Endodermal cell (in vitro differentiated cells): Measurements from ENCODE around the gene CES2. TPM values are rescaled to one million over a fixed set of nuclear protein-coding genes. Genes with fewer than 3 reads are reported as not detected.
A peak's percentile ranks its signal among the peaks of the same experiment; 100 is the strongest.

Experiments
- DNase-seq: peaks from one replicate; pipeline ENCODE4 v3.0.0-alpha.2; 2017
- H3K27ac ChIP-seq: 2 replicates; pipeline ENCODE4 v1.5.1; 2013; ENCODE audit warnings: mild to moderate bottlenecking, low read depth, low read length, moderate library complexity
- H3K27me3 ChIP-seq: 2 replicates; pipeline ENCODE4 v1.6.1; 2013; ENCODE audit warnings: mild to moderate bottlenecking, low read length, moderate library complexity; ENCODE audit not compliant: insufficient read depth, control insufficient read depth, poor library complexity, severe bottlenecking
- H3K36me3 ChIP-seq: 2 replicates; pipeline ENCODE4 v1.7.0; 2013; ENCODE audit warnings: mild to moderate bottlenecking, low read length, moderate library complexity; ENCODE audit not compliant: control insufficient read depth, insufficient read depth
- H3K4me1 ChIP-seq: one replicate; pipeline ENCODE4 v1.7.0; 2013; ENCODE audit warnings: low read length; ENCODE audit not compliant: control insufficient read depth, insufficient read depth
- H3K4me3 ChIP-seq: 2 replicates; pipeline ENCODE4 v1.5.1; 2013; ENCODE audit warnings: mild to moderate bottlenecking, low read length, moderate library complexity
- H3K9ac ChIP-seq: 2 replicates; pipeline ENCODE4 v1.6.1; 2013; ENCODE audit warnings: mild to moderate bottlenecking, low read length, moderate library complexity; ENCODE audit not compliant: poor library complexity, severe bottlenecking; ENCODE audit errors: extremely low read depth
- H3K9me3 ChIP-seq: 2 replicates; pipeline ENCODE4 v1.6.1; 2013; ENCODE audit warnings: mild to moderate bottlenecking, low read length, moderate library complexity; ENCODE audit not compliant: control insufficient read depth
- H3K27ac Mint-ChIP-seq: 2 replicates; pipeline ENCODE4 v1.8.0; 2020; ENCODE audit warnings: mixed read lengths
- H3K27me3 Mint-ChIP-seq: 2 replicates; pipeline ENCODE4 v1.8.0; 2021; ENCODE audit warnings: mild to moderate bottlenecking, mixed read lengths; ENCODE audit not compliant: insufficient read depth
- H3K36me3 Mint-ChIP-seq: 2 replicates; pipeline ENCODE4 v1.8.0; 2020; ENCODE audit warnings: low read depth, mixed read lengths
- H3K4me1 Mint-ChIP-seq: 2 replicates; pipeline ENCODE4 v1.8.0; 2020; ENCODE audit warnings: mixed read lengths
- H3K4me3 Mint-ChIP-seq: 2 replicates; pipeline ENCODE4 v1.8.0; 2020; ENCODE audit warnings: mild to moderate bottlenecking, moderate library complexity, mixed read lengths
- H3K9me3 Mint-ChIP-seq: 2 replicates; pipeline ENCODE4 v1.8.0; 2020; ENCODE audit warnings: mild to moderate bottlenecking, mixed read lengths
- WGBS, 2 experiments: methylation state at CpG; one replicate each; pipeline versions ENCODE4 v1.1.5 to v1.1.7; 2013; ENCODE audit warnings: missing lambda C conversion rate in 2 of 2, mixed read lengths in 1 of 2; ENCODE audit not compliant: insufficient coverage in 1 of 2, insufficient read length in 1 of 2; 5-methylcytosine and 5-hydroxymethylcytosine counted together
- total RNA-seq, 2 donors: library from RNA; stranded (reverse); fragmentation: NEBNext Ultra II Directional in 1 of 2; extraction: Animal tissue kit (Norgen Biotek cat#: 25700) in 1 of 2; gene quantifications; 2 replicates in 1 of 2; 3 replicates in 1 of 2; pipeline ENCODE4 v1.2.1, GENCODE V29; 2021
- TF ChIP-seq, protein P1 (sequence below): fragments of 200-600 bp; sonication (generic); conservative IDR thresholded peaks from 2 replicates; pipeline ENCODE4 v1.5.0; 2021; ENCODE audit warnings: antibody characterized with exemption, mild to moderate bottlenecking

Gene CES2
- total RNA-seq, 2 donors from 2014 or later: 28.7 to 36.8 TPM

DNA sequence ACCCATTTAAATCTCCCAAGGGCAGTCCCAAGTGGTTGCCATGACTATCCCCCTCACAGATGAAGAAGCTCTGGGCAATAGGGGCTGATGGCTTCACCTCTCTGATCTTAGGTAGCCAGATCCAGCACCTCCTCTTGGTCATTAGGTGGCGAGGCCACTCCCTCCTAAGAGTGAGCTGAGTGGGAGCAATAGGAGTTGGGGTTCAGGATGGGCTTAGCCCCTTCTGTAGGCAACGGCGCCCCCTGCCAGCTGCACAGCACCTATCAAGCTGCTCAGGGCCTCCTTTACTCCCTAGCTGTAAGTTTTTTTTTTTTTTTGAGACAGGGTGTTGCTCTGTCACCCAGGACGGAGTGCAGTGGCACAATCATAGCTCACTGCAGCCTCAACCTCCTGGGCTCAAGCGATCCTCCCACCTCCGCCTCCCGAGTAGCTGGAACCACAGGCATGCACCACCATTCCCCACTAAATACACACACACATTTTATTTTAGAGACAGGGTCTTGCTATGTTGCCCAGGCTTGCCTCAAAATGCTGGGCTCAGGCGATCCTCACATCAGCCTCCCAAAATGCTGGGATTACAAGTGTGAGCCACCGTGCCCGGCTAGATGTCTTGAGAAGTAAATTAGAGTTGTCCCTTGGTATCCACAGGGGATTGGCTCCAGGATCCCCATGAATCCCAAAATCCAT is 6.5 kb upstream of the CES2 start:
- no peak overlapping the region for H3K4me3 ChIP-seq
- peak; percentile 73 for DNase-seq
- TF ChIP-seq, protein P1, sequence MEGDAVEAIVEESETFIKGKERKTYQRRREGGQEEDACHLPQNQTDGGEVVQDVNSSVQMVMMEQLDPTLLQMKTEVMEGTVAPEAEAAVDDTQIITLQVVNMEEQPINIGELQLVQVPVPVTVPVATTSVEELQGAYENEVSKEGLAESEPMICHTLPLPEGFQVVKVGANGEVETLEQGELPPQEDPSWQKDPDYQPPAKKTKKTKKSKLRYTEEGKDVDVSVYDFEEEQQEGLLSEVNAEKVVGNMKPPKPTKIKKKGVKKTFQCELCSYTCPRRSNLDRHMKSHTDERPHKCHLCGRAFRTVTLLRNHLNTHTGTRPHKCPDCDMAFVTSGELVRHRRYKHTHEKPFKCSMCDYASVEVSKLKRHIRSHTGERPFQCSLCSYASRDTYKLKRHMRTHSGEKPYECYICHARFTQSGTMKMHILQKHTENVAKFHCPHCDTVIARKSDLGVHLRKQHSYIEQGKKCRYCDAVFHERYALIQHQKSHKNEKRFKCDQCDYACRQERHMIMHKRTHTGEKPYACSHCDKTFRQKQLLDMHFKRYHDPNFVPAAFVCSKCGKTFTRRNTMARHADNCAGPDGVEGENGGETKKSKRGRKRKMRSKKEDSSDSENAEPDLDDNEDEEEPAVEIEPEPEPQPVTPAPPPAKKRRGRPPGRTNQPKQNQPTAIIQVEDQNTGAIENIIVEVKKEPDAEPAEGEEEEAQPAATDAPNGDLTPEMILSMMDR: peak; percentile 71
- H3K9me3 Mint-ChIP-seq: no peaks in the 10 kb centered on the region
- H3K9me3 ChIP-seq: no peaks in the 10 kb centered on the region
- H3K36me3 ChIP-seq: peaks cover 16% of the 10 kb centered on the region
- peaks cover 11% of the 10 kb centered on the region for H3K36me3 Mint-ChIP-seq
- no peak overlapping the region for H3K4me3 Mint-ChIP-seq
- peaks cover 41% of the 10 kb centered on the region for H3K27me3 Mint-ChIP-seq
- peaks cover 42% of the 10 kb centered on the region for H3K27me3 ChIP-seq
- peaks cover 15% of the 10 kb centered on the region for H3K4me1 Mint-ChIP-seq
- H3K27ac Mint-ChIP-seq: no peak overlapping the region
- WGBS, 2 experiments: 89 to 94% methylated on average over 7 to 10 of the region's 10 CpGs
- no peak overlapping the region for H3K27ac ChIP-seq
- peaks cover 13% of the 10 kb centered on the region for H3K4me1 ChIP-seq
- no peak overlapping the region for H3K9ac ChIP-seq

DNA sequence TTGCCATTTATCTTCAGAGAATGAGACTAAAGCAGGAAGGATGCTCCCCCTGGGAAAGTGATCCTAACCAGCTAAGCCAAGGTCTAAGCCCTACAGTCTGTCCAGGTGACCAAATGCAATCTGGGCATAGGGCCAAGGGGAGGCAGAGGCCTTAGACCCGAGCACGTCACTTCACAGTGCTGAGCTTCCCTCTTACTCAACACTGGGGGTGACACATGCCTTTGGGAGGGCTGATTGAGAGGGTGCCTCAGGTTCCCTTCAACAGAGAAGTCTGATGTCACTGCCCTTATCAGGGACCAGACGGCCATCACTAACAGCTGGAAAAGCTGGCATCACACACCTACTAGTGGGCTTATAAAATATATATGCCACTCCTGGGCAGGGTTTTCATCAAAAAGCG is 5.1 kb upstream of the CES2 start:
- Histone ChIP-seq H3K27me3 (peaks cover 29% of the 10 kb centered on the region), H3K27ac (no peak overlapping the region), H3K9me3 (no peaks in the 10 kb centered on the region), H3K4me3 (no peak overlapping the region), H3K4me1 (peaks cover 14% of the 10 kb centered on the region), H3K9ac (no peak overlapping the region), H3K36me3 (peaks cover 16% of the 10 kb centered on the region)
- Mint-ChIP-seq H3K9me3 (no peaks in the 10 kb centered on the region), H3K27me3 (peaks cover 31% of the 10 kb centered on the region), H3K27ac (no peak overlapping the region), H3K4me3 (no peak overlapping the region), H3K4me1 (peaks cover 17% of the 10 kb centered on the region), H3K36me3 (peaks cover 11% of the 10 kb centered on the region)
- TF ChIP-seq, protein P1: no peak
- no peak for DNase-seq
- WGBS, 2 experiments: 92 to 100% methylated on average over 1 to 4 of the region's 4 CpGs

DNA sequence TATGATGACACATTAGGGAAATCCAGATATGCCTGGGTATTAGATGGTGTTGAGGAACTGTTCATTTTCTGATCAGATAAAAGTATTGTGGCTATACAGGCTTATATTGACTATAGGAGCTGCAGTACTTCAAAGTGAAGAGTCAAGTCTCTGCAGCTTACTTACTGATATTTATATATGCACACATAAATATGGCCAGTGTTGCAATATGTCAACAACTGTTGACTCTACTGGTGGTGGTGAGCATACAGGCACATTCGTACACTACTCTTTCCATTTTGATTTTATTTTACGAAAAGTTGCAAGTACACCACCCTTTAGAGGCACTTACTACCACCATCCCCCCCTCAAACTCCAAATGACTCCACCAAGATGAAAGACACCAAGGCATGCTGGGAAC is 3.7 kb upstream of the CES2 start:
- Mint-ChIP-seq H3K4me1 (peaks cover 21% of the 10 kb centered on the region), H3K36me3 (peaks cover 11% of the 10 kb centered on the region), H3K27me3 (peaks cover 22% of the 10 kb centered on the region), H3K9me3 (no peaks in the 10 kb centered on the region), H3K4me3 (no peak overlapping the region), H3K27ac (no peak overlapping the region)
- WGBS, 2 experiments: 98 to 100% methylated on average over 2 of the region's 2 CpGs
- TF ChIP-seq, protein P1: no peak
- DNase-seq: no peak
- H3K4me1 ChIP-seq: peaks cover 22% of the 10 kb centered on the region
- peaks cover 14% of the 10 kb centered on the region for H3K27me3 ChIP-seq
- peaks cover 16% of the 10 kb centered on the region for H3K36me3 ChIP-seq
- H3K9ac ChIP-seq: no peak overlapping the region
- no peak overlapping the region for H3K4me3 ChIP-seq
- H3K9me3 ChIP-seq: no peaks in the 10 kb centered on the region
- no peak overlapping the region for H3K27ac ChIP-seq
